ENCODE data around the gene MTIF3. TPM values are rescaled to one million over a fixed set of nuclear protein-coding genes. Genes with fewer than 3 reads are reported as not detected.

The MTIF3 gene
- total and polyA plus RNA-seq, 2 donors (not counting 1 experiment from before 2014, with no cell fraction given) = 86.8 to 171 TPM

DNA sequence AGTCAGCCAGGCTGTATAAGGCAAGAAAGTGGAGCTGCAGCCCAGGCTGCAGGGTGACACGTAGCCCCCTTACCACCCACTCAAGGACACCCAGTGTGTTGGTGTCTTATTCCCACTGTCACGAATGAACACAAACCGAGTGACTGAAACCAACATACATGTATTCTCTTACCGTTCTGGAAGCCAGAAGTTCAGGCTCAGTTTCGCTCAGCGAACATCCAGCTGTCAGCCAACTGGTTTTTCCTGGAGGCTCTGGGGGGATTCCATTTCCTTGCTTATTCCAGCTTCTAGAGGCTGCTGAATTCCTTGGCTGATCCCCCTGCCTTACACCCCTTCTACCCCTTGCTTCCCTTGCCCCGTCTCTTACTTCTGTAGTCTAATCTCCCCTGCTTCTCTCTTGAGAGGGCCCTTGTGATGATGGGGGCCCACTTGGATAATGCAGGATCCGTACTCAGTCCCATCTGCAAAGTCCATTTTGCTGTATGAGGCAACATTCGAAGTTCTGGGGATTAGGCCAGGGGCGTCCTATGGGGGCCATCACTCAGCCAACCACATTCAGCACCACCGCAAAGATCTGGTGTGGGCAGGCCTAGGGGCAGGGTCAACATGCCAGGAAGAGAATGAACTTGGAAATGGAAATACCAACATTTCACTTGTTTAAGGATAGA is 47.3 kb upstream of the MTIF3 start:
- CTCF ChIA-PET = no interaction called here
- no peak overlapping the region for H3K4me2 ChIP-seq (replicated peaks; ENCODE audit: low read depth, low read length, poor library complexity, severe bottlenecking)
- H3K27me3 ChIP-seq (replicated peaks in 1 of 4; ENCODE audit: control extremely low read depth in 1 of 4, control insufficient read depth in 3 of 4, insufficient read depth in 4 of 4, low read length in 3 of 4) = no peaks in the 10 kb centered on the region
- Mint-ChIP-seq H3K27ac (no peak overlapping the region), H3K4me1 (no peaks in the 10 kb centered on the region), H3K27me3 (peaks cover 4% of the 10 kb centered on the region), H3K9me3 (ENCODE audit: insufficient read depth) (no peaks in the 10 kb centered on the region), H3K4me3 (no peak overlapping the region)
- ATAC-seq (ENCODE audit: low read depth) (no peak), DNase-seq (no peak)
- POLR2A ChIA-PET = no interaction called here
- 95% methylated on average over 8 of the region's 11 CpGs for WGBS (ENCODE audit: insufficient coverage)
- H3K4me1 ChIP-seq (ENCODE audit: control insufficient read depth in 2 of 2, insufficient read depth in 2 of 2, low read length in 2 of 2) = no peaks in the 10 kb centered on the region
- H3K9ac ChIP-seq (ENCODE audit: low read length) = no peak overlapping the region
- TF ChIP-seq, protein P1, sequence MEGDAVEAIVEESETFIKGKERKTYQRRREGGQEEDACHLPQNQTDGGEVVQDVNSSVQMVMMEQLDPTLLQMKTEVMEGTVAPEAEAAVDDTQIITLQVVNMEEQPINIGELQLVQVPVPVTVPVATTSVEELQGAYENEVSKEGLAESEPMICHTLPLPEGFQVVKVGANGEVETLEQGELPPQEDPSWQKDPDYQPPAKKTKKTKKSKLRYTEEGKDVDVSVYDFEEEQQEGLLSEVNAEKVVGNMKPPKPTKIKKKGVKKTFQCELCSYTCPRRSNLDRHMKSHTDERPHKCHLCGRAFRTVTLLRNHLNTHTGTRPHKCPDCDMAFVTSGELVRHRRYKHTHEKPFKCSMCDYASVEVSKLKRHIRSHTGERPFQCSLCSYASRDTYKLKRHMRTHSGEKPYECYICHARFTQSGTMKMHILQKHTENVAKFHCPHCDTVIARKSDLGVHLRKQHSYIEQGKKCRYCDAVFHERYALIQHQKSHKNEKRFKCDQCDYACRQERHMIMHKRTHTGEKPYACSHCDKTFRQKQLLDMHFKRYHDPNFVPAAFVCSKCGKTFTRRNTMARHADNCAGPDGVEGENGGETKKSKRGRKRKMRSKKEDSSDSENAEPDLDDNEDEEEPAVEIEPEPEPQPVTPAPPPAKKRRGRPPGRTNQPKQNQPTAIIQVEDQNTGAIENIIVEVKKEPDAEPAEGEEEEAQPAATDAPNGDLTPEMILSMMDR (IDR thresholded peaks at IDR 0.05) = no peak
- TF ChIP-seq EZH2 (IDR thresholded peaks at IDR 0.05; ENCODE audit: borderline replicate concordance, insufficient read depth, low read depth, low read length, poor library complexity, severe bottlenecking) = no peak
- H3K4me3 ChIP-seq (ENCODE audit: control extremely low read depth in 1 of 5, extremely low read depth in 1 of 5, insufficient read depth in 1 of 5, low read depth in 2 of 5, low read length in 4 of 5) = no peak overlapping the region
- no peaks in the 10 kb centered on the region for H3K9me3 ChIP-seq (ENCODE audit: control extremely low read depth in 1 of 3, control insufficient read depth in 2 of 3, insufficient read depth in 1 of 3, low read length in 2 of 3)
- no peaks in the 10 kb centered on the region for H3K79me2 ChIP-seq (ENCODE audit: control insufficient read depth, insufficient read depth, low read length)
- intact Hi-C loops (cut with micrococcal nuclease) = no loop called here
- H2AFZ ChIP-seq (ENCODE audit: insufficient read depth, low read depth, low read length, poor library complexity, severe bottlenecking) = no peak overlapping the region
- H3K27ac ChIP-seq (ENCODE audit: low read length in 2 of 2) = no peak overlapping the region
- no peaks in the 10 kb centered on the region for H4K20me1 ChIP-seq (ENCODE audit: control insufficient read depth, insufficient read depth, low read length, poor library complexity, severe bottlenecking)
- no peaks in the 10 kb centered on the region for H3K36me3 ChIP-seq (replicated peaks in 1 of 2; ENCODE audit: control extremely low read depth in 1 of 2, control insufficient read depth in 1 of 2, extremely low read depth in 1 of 2, insufficient read depth in 2 of 2, low read length in 1 of 2)

DNA sequence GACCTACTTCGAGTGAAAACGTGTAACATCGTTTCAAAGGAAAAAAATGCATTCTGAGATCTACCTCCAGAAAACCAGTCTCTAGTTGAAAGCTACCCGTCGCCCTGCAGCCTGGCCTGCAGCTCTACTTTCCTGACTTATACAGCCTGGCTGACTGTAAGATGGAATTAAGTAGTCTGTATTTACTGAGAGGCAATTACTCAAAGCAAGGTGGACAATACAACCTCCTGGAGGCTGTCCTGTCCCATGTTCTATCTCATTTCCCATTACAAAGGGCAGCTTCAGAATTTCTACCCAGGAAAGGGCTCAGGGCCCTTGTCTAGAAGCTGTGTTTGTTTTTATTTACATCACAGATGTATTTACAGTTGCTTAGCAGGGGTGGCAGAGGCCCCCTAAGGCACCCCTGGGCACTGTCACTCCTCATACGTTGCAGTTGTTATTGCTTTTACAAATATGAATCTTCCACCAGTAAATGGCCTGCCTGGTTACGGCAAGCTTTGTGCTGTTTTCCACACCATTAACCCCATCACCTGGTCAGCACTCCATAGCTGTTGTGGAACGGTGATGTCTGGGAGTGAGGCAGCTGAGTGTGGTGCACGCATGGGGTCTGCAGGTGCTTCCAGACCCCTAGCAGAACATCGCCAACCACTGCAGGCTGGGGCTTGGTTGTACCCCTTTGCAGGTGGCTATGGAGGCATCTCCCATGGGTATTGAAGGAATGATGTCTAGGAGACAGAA is 46.3 kb upstream of the MTIF3 start:
- CTCF ChIA-PET = no interaction called here
- H3K4me2 ChIP-seq (replicated peaks; ENCODE audit: low read depth, low read length, poor library complexity, severe bottlenecking) = no peak overlapping the region
- H3K27me3 Mint-ChIP-seq = no peaks in the 10 kb centered on the region
- no peaks in the 10 kb centered on the region for H4K20me1 ChIP-seq (ENCODE audit: control insufficient read depth, insufficient read depth, low read length, poor library complexity, severe bottlenecking)
- WGBS (ENCODE audit: insufficient coverage) = 39% methylated on average over 3 of the region's 10 CpGs
- H3K9ac ChIP-seq (ENCODE audit: low read length) = no peak overlapping the region
- H3K9me3 Mint-ChIP-seq (ENCODE audit: insufficient read depth) = no peaks in the 10 kb centered on the region
- no peak overlapping the region for H2AFZ ChIP-seq (ENCODE audit: insufficient read depth, low read depth, low read length, poor library complexity, severe bottlenecking)
- POLR2A ChIA-PET = no interaction called here
- no peak overlapping the region for H3K4me3 Mint-ChIP-seq
- TF ChIP-seq EZH2 (IDR thresholded peaks at IDR 0.05; ENCODE audit: borderline replicate concordance, insufficient read depth, low read depth, low read length, poor library complexity, severe bottlenecking) = no peak
- TF ChIP-seq, protein P1 (IDR thresholded peaks at IDR 0.05) = no peak
- H3K4me1 ChIP-seq (ENCODE audit: control insufficient read depth in 2 of 2, insufficient read depth in 2 of 2, low read length in 2 of 2) = no peaks in the 10 kb centered on the region
- H3K27ac Mint-ChIP-seq = no peak overlapping the region
- ATAC-seq (ENCODE audit: low read depth) = no peak
- H3K9me3 ChIP-seq (ENCODE audit: control extremely low read depth in 1 of 3, control insufficient read depth in 2 of 3, insufficient read depth in 1 of 3, low read length in 2 of 3) = no peaks in the 10 kb centered on the region
- intact Hi-C loops (cut with micrococcal nuclease) = no loop called here
- no peaks in the 10 kb centered on the region for H3K4me1 Mint-ChIP-seq
- H3K4me3 ChIP-seq (ENCODE audit: control extremely low read depth in 1 of 5, extremely low read depth in 1 of 5, insufficient read depth in 1 of 5, low read depth in 2 of 5, low read length in 4 of 5) = no peak overlapping the region
- H3K27ac ChIP-seq (ENCODE audit: low read length in 2 of 2) = no peak overlapping the region
- no peak for DNase-seq
- no peaks in the 10 kb centered on the region for H3K27me3 ChIP-seq (replicated peaks in 1 of 4; ENCODE audit: control extremely low read depth in 1 of 4, control insufficient read depth in 3 of 4, insufficient read depth in 4 of 4, low read length in 3 of 4)
- H3K36me3 ChIP-seq (replicated peaks in 1 of 2; ENCODE audit: control extremely low read depth in 1 of 2, control insufficient read depth in 1 of 2, extremely low read depth in 1 of 2, insufficient read depth in 2 of 2, low read length in 1 of 2) = no peaks in the 10 kb centered on the region
- no peaks in the 10 kb centered on the region for H3K79me2 ChIP-seq (ENCODE audit: control insufficient read depth, insufficient read depth, low read length)
